K562 (cell line): ENCODE measurements around the gene TNFSF11. TPM values are rescaled to one million over a fixed set of nuclear protein-coding genes. Genes with fewer than 3 reads are reported as not detected.

Experiments used
- ATAC-seq: fragments of 200-7000 bp; cut with Tn5 transposase; 3 replicates; pipeline ENCODE4 v1.9.1; 2020; ENCODE audit warnings: moderate library complexity
- BruUV-seq: library from RNA; stranded (reverse); fragments of 400-500 nt; replicated peaks from 2 replicates; lab custom pipeline; 2021; lab: Mats Ljungman, UMichigan
- CTCF ChIA-PET: fragments of 300-600 bp; formaldehyde crosslinking; extraction: SDS; loops from one replicate; lab custom pipeline; 2021; ENCODE audit warnings: low intra/inter-chr PET ratio; lab: Yijun Ruan, JAX
- POLR2A ChIA-PET: fragments of 300-600, 350-650 bp; sonication (Branson Sonifier 250); formaldehyde crosslinking; extraction: SDS; loops from one replicate; lab custom pipeline; 2021; ENCODE audit warnings: antibody characterized with exemption, inconsistent platforms; lab: Yijun Ruan, JAX
- DNase-seq, 4 experiments: peaks; one replicate each; pipeline versions ENCODE4 v3.0.0 to v3.0.0-alpha.2; 2011 to 2018; ENCODE audit warnings: low spot score in 3 of 4, mixed read lengths in 3 of 4; ENCODE audit errors: extremely low read depth in 1 of 4
- FAIRE-seq: peaks from 2 replicates; lab custom pipeline; 2011; peaks lifted over from hg19 to GRCh38; lab: Jason Lieb, UNC
- H2AFZ ChIP-seq: 2 replicates; pipeline ENCODE4 v1.6.0; 2011; ENCODE audit warnings: low read depth, low read length, control low read depth, inconsistent platforms
- H3K27ac ChIP-seq: fragments of 200-600 bp; 3 replicates; pipeline ENCODE4 v1.8.0; 2011; ENCODE audit warnings: low read depth, mild to moderate bottlenecking, control low read depth, inconsistent platforms, low read length, moderate library complexity, mixed read lengths; ENCODE audit errors: extremely low read depth
- H3K27me3 ChIP-seq, 2 experiments: fragments of 300-600 bp in 1 of 2; 2 replicates in 1 of 2; 3 replicates in 1 of 2; pipeline versions ENCODE4 v1.6.0 to v1.8.0; 2011; ENCODE audit warnings: inconsistent platforms in 2 of 2, low read length in 2 of 2, mild to moderate bottlenecking in 1 of 2, mixed read lengths in 1 of 2, moderate library complexity in 1 of 2; ENCODE audit not compliant: control insufficient read depth in 2 of 2, insufficient read depth in 2 of 2
- H3K36me3 ChIP-seq: fragments of 300-600 bp; 3 replicates; pipeline ENCODE4 v1.8.0; 2011; ENCODE audit warnings: mild to moderate bottlenecking, low read length, inconsistent platforms; ENCODE audit not compliant: control insufficient read depth, insufficient read depth
- H3K4me1 ChIP-seq, 2 experiments: fragments of 200-600 bp in 1 of 2; replicated peaks in 1 of 2; 2 replicates in 1 of 2; 3 replicates in 1 of 2; pipeline versions ENCODE4 v1.5.1 to v1.8.0; 2011; ENCODE audit warnings: inconsistent platforms in 2 of 2, low read length in 2 of 2, mild to moderate bottlenecking in 1 of 2, mixed read lengths in 1 of 2, moderate library complexity in 1 of 2; ENCODE audit not compliant: control insufficient read depth in 2 of 2, insufficient read depth in 2 of 2
- H3K4me2 ChIP-seq: 2 replicates; pipeline ENCODE4 v1.6.1; 2011; ENCODE audit warnings: low read length, control low read depth, inconsistent platforms, mixed read lengths; ENCODE audit not compliant: insufficient read depth
- H3K4me3 ChIP-seq: fragments of 200-600 bp; sonication (generic), shearing (Covaris generic); 2 replicates; pipeline ENCODE4 v1.5.1; 2016; ENCODE audit warnings: control low read depth, inconsistent platforms
- H3K79me2 ChIP-seq: fragments of 200-600 bp; 3 replicates; pipeline ENCODE4 v1.8.0; 2011; ENCODE audit warnings: low read length, inconsistent platforms; ENCODE audit not compliant: control insufficient read depth, insufficient read depth
- H3K9ac ChIP-seq, 2 experiments: 2 replicates each; pipeline versions ENCODE4 v1.6.0 to v1.6.1; 2011; ENCODE audit warnings: low read depth in 2 of 2, low read length in 2 of 2, control low read depth in 1 of 2, inconsistent platforms in 1 of 2, mild to moderate bottlenecking in 1 of 2, mixed read lengths in 1 of 2; ENCODE audit not compliant: insufficient read depth in 1 of 2
- H3K9me1 ChIP-seq: one replicate; pipeline ENCODE4 v1.6.0; 2011; ENCODE audit warnings: inconsistent platforms, mild to moderate bottlenecking, low read length, moderate library complexity; ENCODE audit not compliant: control insufficient read depth, insufficient read depth
- H3K9me3 ChIP-seq: replicated peaks from 2 replicates; pipeline ENCODE4 v1.5.1; 2011; ENCODE audit warnings: low read depth, low read length, inconsistent platforms; ENCODE audit not compliant: control insufficient read depth, insufficient read depth
- H4K20me1 ChIP-seq: replicated peaks from 2 replicates; pipeline ENCODE4 v1.6.1; 2011; ENCODE audit warnings: low read length, inconsistent platforms, mixed read lengths; ENCODE audit not compliant: control insufficient read depth, insufficient read depth
- C11orf30 ChIP-seq: fragments of 450-650 bp; IDR thresholded peaks from 2 replicates; pipeline ENCODE4 v1.6.1; 2016; ENCODE audit warnings: low read depth, mild to moderate bottlenecking
- MAFF ChIP-seq: IDR thresholded peaks from 2 replicates; pipeline ENCODE4 v1.6.1; 2012; ENCODE audit warnings: low read length, improper control_type of control experiment
- MAFG ChIP-seq: fragments of 450-650 bp; conservative IDR thresholded peaks from 2 replicates; pipeline ENCODE4 v1.6.1; 2016; ENCODE audit warnings: missing genetic modification characterization, missing compliant biosample characterization
- MAFK ChIP-seq: IDR thresholded peaks from 2 replicates; pipeline ENCODE4 v1.6.1; 2011; ENCODE audit warnings: low read length, improper control_type of control experiment
- SP1 ChIP-seq: sonication (generic); formaldehyde crosslinking; IDR thresholded peaks from 2 replicates; pipeline ENCODE4 v1.8.1; 2022; ENCODE audit warnings: mild to moderate bottlenecking, missing genetic modification reagents
- ZNF316 ChIP-seq: fragments of 450-650 bp; IDR thresholded peaks from 2 replicates; pipeline ENCODE4 v1.6.1; 2016
- ZNF436 ChIP-seq: fragments of 250-450, 450-650 bp; sonication (Bioruptor Pico); formaldehyde crosslinking; IDR thresholded peaks from 2 replicates; pipeline ENCODE4 v1.7.0; 2020; ENCODE audit warnings: mild to moderate bottlenecking
- WGBS: fragments of 100-300 bp; shearing (Covaris generic); methylation state at CpG from one replicate; pipeline ENCODE4 v1.1.6; 2016; ENCODE audit warnings: low coverage, mixed read lengths; ENCODE audit not compliant: insufficient coverage; ENCODE audit errors: missing lambda C conversion rate; 5-methylcytosine and 5-hydroxymethylcytosine counted together
- in situ Hi-C: fragments of 300-500 bp; cut with MboI; formaldehyde crosslinking; loops from 4 replicates; pipeline ENCODE4 v1.15.0; 2018; ENCODE audit warnings: inconsistent platforms, mixed read lengths
- intact Hi-C: fragments of 100-400 bp; cut with micrococcal nuclease; formaldehyde crosslinking; loops from 2 replicates; pipeline ENCODE4 v1.14.2; 2022
- polyA plus RNA-seq, 8 experiments: library from polyadenylated mRNA; depleted of rRNA in 4 of 8; stranded (reverse) in 5 of 8; unstranded in 3 of 8; fragments of >200 nt; fragmentation: Nextera tagmentation in 2 of 8; fragmentation: Illumina TruSeq in 1 of 8; extraction: Ambion mirVana in 2 of 8; extraction: Trizol in 1 of 8; gene quantifications; 2 replicates each; pipeline versions ENCODE4 v1.2.1 to v1.2.3, GENCODE V29; 2011 to 2014; ENCODE audit warnings: inconsistent platforms in 1 of 8, missing spikeins in 1 of 8
- total RNA-seq, 7 experiments: library from RNA; depleted of rRNA in 6 of 7; stranded (reverse); fragments of >200 nt in 6 of 7; fragmentation: Illumina TruSeq in 2 of 7; extraction: Trizol in 2 of 7; gene quantifications; 2 replicates each; pipeline versions ENCODE4 v1.2.1 to v1.2.3, GENCODE V29; 2011 to 2021; ENCODE audit warnings: low replicate concordance in 1 of 7
- TF ChIP-seq, protein P1 (sequence below): fragments of 450-650 bp; formaldehyde crosslinking; IDR thresholded peaks from 2 replicates; pipeline ENCODE4 v1.4.0; 2020; ENCODE audit warnings: mild to moderate bottlenecking, moderate library complexity

The TNFSF11 gene
- total and polyA plus RNA-seq, 9 of the 15 experiments (the other 6 are each of a cell fraction or from before 2014, with no cell fraction given) = not detected

DNA sequence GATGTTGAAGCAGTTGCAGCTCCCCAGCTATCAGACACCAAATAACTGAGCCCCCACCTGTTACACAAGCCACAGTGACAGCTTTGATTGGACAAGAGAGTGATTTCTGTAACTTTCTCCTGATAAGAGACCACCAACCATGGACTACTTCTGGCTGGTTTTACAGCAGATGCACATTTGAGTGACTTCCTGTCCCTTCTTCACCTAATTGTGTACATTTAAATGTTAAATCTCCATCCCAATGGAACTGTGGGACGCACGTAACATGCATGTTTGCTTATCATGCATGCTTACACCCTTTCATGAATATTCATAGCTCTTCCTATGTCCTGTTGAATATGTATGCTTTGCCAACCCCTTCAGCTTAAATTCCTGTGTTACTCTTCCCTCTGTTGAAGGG, 6.0 kb upstream of the TNFSF11 start (continued):
- TF ChIP-seq, protein P1, sequence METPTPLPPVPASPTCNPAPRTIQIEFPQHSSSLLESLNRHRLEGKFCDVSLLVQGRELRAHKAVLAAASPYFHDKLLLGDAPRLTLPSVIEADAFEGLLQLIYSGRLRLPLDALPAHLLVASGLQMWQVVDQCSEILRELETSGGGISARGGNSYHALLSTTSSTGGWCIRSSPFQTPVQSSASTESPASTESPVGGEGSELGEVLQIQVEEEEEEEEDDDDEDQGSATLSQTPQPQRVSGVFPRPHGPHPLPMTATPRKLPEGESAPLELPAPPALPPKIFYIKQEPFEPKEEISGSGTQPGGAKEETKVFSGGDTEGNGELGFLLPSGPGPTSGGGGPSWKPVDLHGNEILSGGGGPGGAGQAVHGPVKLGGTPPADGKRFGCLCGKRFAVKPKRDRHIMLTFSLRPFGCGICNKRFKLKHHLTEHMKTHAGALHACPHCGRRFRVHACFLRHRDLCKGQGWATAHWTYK (CRISPR knock-in tag) = no peak

DNA sequence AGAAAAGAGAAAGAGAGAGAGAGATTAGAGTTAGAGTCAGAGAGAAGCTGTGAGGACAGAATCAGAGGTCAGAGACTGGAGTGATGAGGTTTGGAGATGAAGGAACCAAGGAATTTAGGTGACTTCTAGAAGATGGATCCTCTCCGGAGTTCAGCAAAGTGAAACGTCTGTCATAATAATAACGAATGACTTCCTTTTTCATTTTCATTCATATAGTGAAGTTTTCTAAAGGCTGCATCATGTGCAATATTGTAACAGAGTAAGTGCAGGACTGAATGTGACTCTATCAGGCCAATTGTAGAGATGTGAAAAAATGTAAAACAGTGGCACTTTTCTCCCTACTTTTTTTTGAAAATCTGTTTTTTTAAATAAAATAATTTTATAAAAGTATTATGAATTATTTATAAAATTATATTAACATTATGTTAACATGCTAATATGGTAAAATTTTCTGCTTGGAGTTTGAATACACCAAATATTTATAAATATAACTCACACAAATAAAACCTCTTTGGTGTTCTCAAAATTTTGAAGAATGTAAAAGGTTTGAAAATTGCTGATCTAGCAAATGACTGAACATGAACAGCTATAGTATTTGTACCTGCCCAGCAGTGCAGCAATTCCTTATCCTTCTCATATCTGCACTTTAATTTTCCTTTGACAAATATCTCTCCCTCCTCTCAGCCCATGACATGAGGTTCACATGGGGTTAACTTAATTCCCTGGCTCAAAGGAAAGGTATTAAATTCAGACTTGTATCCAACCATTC, 4.2 kb upstream of the TNFSF11 start:
- Histone ChIP-seq H3K79me2 (no peaks in the 10 kb centered on the region), H3K4me3 (no peak overlapping the region), H3K4me1 (no peaks in the 10 kb centered on the region), H3K27me3 (peaks cover 1 to 2% of the 10 kb centered on the region in 2 experiments; a peak in 2 of 5 replicates), H2AFZ (no peak overlapping the region), H3K36me3 (no peaks in the 10 kb centered on the region), H3K27ac (no peak overlapping the region), H3K4me2 (no peak overlapping the region), H3K9ac (no peak overlapping the region), H3K9me1 (no peaks in the 10 kb centered on the region), H3K9me3 (no peaks in the 10 kb centered on the region), H4K20me1 (no peaks in the 10 kb centered on the region)
- BruUV-seq = no TSS peak
- peak; percentile 62 for TF ChIP-seq MAFF
- TF ChIP-seq MAFG = peak; percentile 38
- TF ChIP-seq SP1 (CRISPR knock-in tag) = no peak
- TF ChIP-seq ZNF316 = peak; percentile 70
- peak; percentile 39; the same call in 1 of the 2 replicates for TF ChIP-seq C11orf30
- peak; percentile 62; the same call in 1 of the 2 replicates for TF ChIP-seq MAFK
- no peak for TF ChIP-seq ZNF436 (CRISPR knock-in tag)
- POLR2A ChIA-PET = no interaction called here
- 0% methylated on average over 3 of the region's 3 CpGs for WGBS
- FAIRE-seq (no peak), DNase-seq (no peak), ATAC-seq (no peak)
- CTCF ChIA-PET = no interaction called here
- in situ Hi-C loops (no loop called here), intact Hi-C loops (no loop called here)
